HG03097 (cell line): ENCODE measurements around the gene SOX14.

Experiments used
- ATAC-seq: cut with Tn5 transposase; IDR thresholded peaks from one replicate; pipeline ENCODE4 v1.9.1; 2021; ENCODE audit not compliant: unreplicated experiment, low FRiP score

Gene SOX14

GRCh38 chr3:137764001-137764433 lies at the start of gene SOX14:
TSS of gene SOX14 (plus strand) at chr3:137764315. CDS start at chr3:137764785, 470 bp downstream.
- no peak for ATAC-seq

- ATAC-seq = no peak
Observed at GRCh38 chr3:137714551-137714950, 49.6 kb upstream of the SOX14 start.

- ATAC-seq = no peak
Observed at GRCh38 chr3:137724240-137724639, 39.9 kb upstream of the SOX14 start.

GRCh38 chr3:137737208-137737607 lies 26.9 kb upstream of the SOX14 start:
- ATAC-seq = no peak

GRCh38 chr3:137738710-137739109 lies 25.4 kb upstream of the SOX14 start:
- ATAC-seq = no peak

- ATAC-seq = no peak
Observed at GRCh38 chr3:137743608-137744007, 20.5 kb upstream of the SOX14 start.

- no peak for ATAC-seq
Observed at GRCh38 chr3:137746808-137747207, 17.3 kb upstream of the SOX14 start.

- no peak for ATAC-seq
Observed at GRCh38 chr3:137759505-137759904, 4.6 kb upstream of the SOX14 start.

GRCh38 chr3:137760341-137761098 lies 3.6 kb upstream of the SOX14 start:
- no peak for ATAC-seq

GRCh38 chr3:137761099-137761562 lies 3.0 kb upstream of the SOX14 start:
- ATAC-seq = no peak

- no peak for ATAC-seq
Observed at GRCh38 chr3:137761563-137762503, 2.3 kb upstream of the SOX14 start.

GRCh38 chr3:137762674-137763593 lies 1.2 kb upstream of the SOX14 start:
- ATAC-seq = no peak

GRCh38 chr3:137763594-137763938 lies 549 bp upstream of the SOX14 start:
- no peak for ATAC-seq

GRCh38 chr3:137764563-137765309 lies 621 bp downstream of the SOX14 start:
- ATAC-seq = no peak

- ATAC-seq = no peak
Observed at GRCh38 chr3:137765310-137766033, 1.4 kb downstream of the SOX14 start.

- no peak for ATAC-seq
Observed at GRCh38 chr3:137766041-137766875, 2.1 kb downstream of the SOX14 start.

GRCh38 chr3:137766876-137767537 lies 2.9 kb downstream of the SOX14 start:
- no peak for ATAC-seq
